ENCODE measurements around the gene ABHD17A. TPM values are rescaled to one million over a fixed set of nuclear protein-coding genes. Genes with fewer than 3 reads are reported as not detected.

The ABHD17A gene
- total and polyA plus RNA-seq, 9 of the 15 experiments (the other 6 are each of a cell fraction or from before 2014, with no cell fraction given): 0.04 to 135 (median 21.8) TPM; not detected in 1

- TF ChIP-seq GATAD2B (IDR thresholded peaks at IDR 0.05; ENCODE audit: borderline replicate concordance) (peak; percentile 80), ZC3H11A (IDR thresholded peaks at IDR 0.05; ENCODE audit: low read depth, low read length) (no peak), CEBPB (tag; IDR thresholded peaks at IDR 0.05) (peak; percentile 97), NONO (IDR thresholded peaks at IDR 0.05; ENCODE audit: low read depth in 2 of 2, low read length in 1 of 2) (peak in 1 of 2 experiments; percentile 77; a peak in 2 of 4 replicates), DLX4 (CRISPR knock-in tag; IDR thresholded peaks at IDR 0.05) (no peak), BDP1 (IDR thresholded peaks at IDR 0.05; ENCODE audit: insufficient read depth, insufficient read length) (no peak), PCBP1 (IDR thresholded peaks at IDR 0.05; ENCODE audit: low read depth, low read length, poor library complexity, severe bottlenecking) (no peak), MEIS2 (IDR thresholded peaks at IDR 0.05; ENCODE audit: partially characterized antibody) (peak; percentile 35), XRCC5 (IDR thresholded peaks at IDR 0.05; ENCODE audit: low read depth, low read length) (no peak; the same call in none of the 2 replicates), BACH1 (tag; IDR thresholded peaks at IDR 0.05) (no peak), PCBP2 (IDR thresholded peaks at IDR 0.05; ENCODE audit: low read depth, low read length, poor library complexity, severe bottlenecking) (no peak), HDAC1 (IDR thresholded peaks at IDR 0.05) (peak in 1 of 2 experiments; percentile 56; a peak in 1 of 4 replicates), NEUROD1 (IDR thresholded peaks at IDR 0.05; ENCODE audit: borderline replicate concordance, low read depth, low read length, partially characterized antibody) (peak; percentile 59), BCOR (IDR thresholded peaks at IDR 0.05) (peak; percentile 91), RB1 (IDR thresholded peaks at IDR 0.05; ENCODE audit: low read depth) (peak; percentile 26; the same call in 1 of the 2 replicates), ZNF263 (CRISPR knock-in tag; IDR thresholded peaks at IDR 0.05; ENCODE audit: borderline replicate concordance) (no peak), AFF4 (CRISPR knock-in tag; IDR thresholded peaks at IDR 0.05) (no peak), RBM14 (IDR thresholded peaks at IDR 0.05; ENCODE audit: borderline replicate concordance, insufficient read depth, low read depth, low read length) (no peak), FOXP1 (CRISPR knock-in tag; IDR thresholded peaks at IDR 0.05) (no peak), RCOR1 (IDR thresholded peaks at IDR 0.05; ENCODE audit: borderline replicate concordance in 1 of 2, low read depth in 2 of 2, low read length in 2 of 2) (peak in 1 of 2 experiments; percentile 74; a peak in 2 of 4 replicates), TBL1XR1 (IDR thresholded peaks at IDR 0.05; ENCODE audit: low read length in 2 of 2) (peak; percentile 36 to 87; a peak in 2 of 4 replicates), NBN (IDR thresholded peaks at IDR 0.05; ENCODE audit: low read depth) (no peak; the same call in 1 of the 2 replicates), RHOXF2B (CRISPR knock-in tag; conservative IDR thresholded peaks at IDR 0.05) (no peak), STAG1 (CRISPR knock-in tag; IDR thresholded peaks at IDR 0.05; ENCODE audit: borderline replicate concordance) (no peak), MCM5 (IDR thresholded peaks at IDR 0.05; ENCODE audit: low read depth) (no peak), KLF6 (CRISPR knock-in tag; IDR thresholded peaks at IDR 0.05; ENCODE audit: borderline replicate concordance) (no peak)
Observed at GRCh38 chr19:1836458-1837221, 48.7 kb downstream of the ABHD17A start (continued).

Measured in K562 (cell line).